Measurements from ENCODE around the gene SLC22A31. TPM values are rescaled to one million over a fixed set of nuclear protein-coding genes. Genes with fewer than 3 reads are reported as not detected.
"Not testable (repeated sequence)": the region's sequence is repeated elsewhere in the genome, so short reads cannot be mapped to it uniquely, and the experiment has no call there.

Gene SLC22A31
- total RNA-seq, 2 donors from 2014 or later = 0.75 TPM; not detected in 1

GRCh38 chr16:89244754-89245153 lies 44.4 kb upstream of the SLC22A31 start:
- H3K4me1 ChIP-seq = peaks cover 0 to 16% of the 10 kb centered on the region in 2 donors
- DNase-seq (ENCODE audit: low spot score) = no peak
- H3K27me3 ChIP-seq = no peaks in the 10 kb centered on the region
- no peaks in the 10 kb centered on the region for H3K36me3 ChIP-seq
- no peak for TF ChIP-seq CTCF (IDR thresholded peaks at IDR 0.05)
- no peak overlapping the region for H3K27ac ChIP-seq
- no peak overlapping the region for H3K4me3 ChIP-seq
- H3K9me3 ChIP-seq = no peaks in the 10 kb centered on the region

- H3K27ac ChIP-seq; H3K27me3 ChIP-seq; H3K9me3 ChIP-seq; DNase-seq (ENCODE audit: low spot score); H3K4me3 ChIP-seq; H3K36me3 ChIP-seq: not testable (repeated sequence)
- H3K4me1 ChIP-seq = peaks cover 0 to 16% of the 10 kb centered on the region in 2 donors
Observed at GRCh38 chr16:89244264-89244663, 43.9 kb upstream of the SLC22A31 start.

GRCh38 chr16:89243664-89244063 lies 43.3 kb upstream of the SLC22A31 start:
- no peak for TF ChIP-seq CTCF (IDR thresholded peaks at IDR 0.05)
- no peak for DNase-seq (ENCODE audit: low spot score)
- peaks cover 0 to 16% of the 10 kb centered on the region in 2 donors for H3K4me1 ChIP-seq
- no peaks in the 10 kb centered on the region for H3K27me3 ChIP-seq
- H3K4me3 ChIP-seq = no peak overlapping the region
- H3K9me3 ChIP-seq = no peaks in the 10 kb centered on the region
- no peaks in the 10 kb centered on the region for H3K36me3 ChIP-seq
- H3K27ac ChIP-seq = no peak overlapping the region

GRCh38 chr16:89242795-89243200 lies 42.5 kb upstream of the SLC22A31 start:
- Histone ChIP-seq H3K27ac (no peak overlapping the region), H3K4me3 (no peak overlapping the region), H3K36me3 (no peaks in the 10 kb centered on the region), H3K27me3 (no peaks in the 10 kb centered on the region), H3K9me3 (no peaks in the 10 kb centered on the region), H3K4me1 (peaks cover 0 to 16% of the 10 kb centered on the region in 2 donors)
- no peak for TF ChIP-seq CTCF (IDR thresholded peaks at IDR 0.05)
- no peak for DNase-seq (ENCODE audit: low spot score)

GRCh38 chr16:89241187-89242007 lies 41.1 kb upstream of the SLC22A31 start:
- Histone ChIP-seq H3K4me3 (peak overlapping the region; percentile 67 to 68), H3K9me3 (no peaks in the 10 kb centered on the region), H3K27me3 (no peaks in the 10 kb centered on the region), H3K27ac (peak overlapping the region; percentile 88 to 95), H3K36me3 (no peaks in the 10 kb centered on the region), H3K4me1 (peaks cover 0 to 7% of the 10 kb centered on the region in 2 donors)
- peak; percentile 82 for DNase-seq (ENCODE audit: low spot score)
- no peak for TF ChIP-seq CTCF (IDR thresholded peaks at IDR 0.05)

- Histone ChIP-seq H3K4me1 (peaks cover 0 to 7% of the 10 kb centered on the region in 2 donors), H3K36me3 (peaks cover 10% of the 10 kb centered on the region), H3K9me3 (no peaks in the 10 kb centered on the region), H3K27ac (no peak overlapping the region), H3K27me3 (no peaks in the 10 kb centered on the region), H3K4me3 (no peak overlapping the region)
- no peak for DNase-seq (ENCODE audit: low spot score)
- TF ChIP-seq CTCF (IDR thresholded peaks at IDR 0.05) = no peak
Observed at GRCh38 chr16:89237733-89238132, 37.4 kb upstream of the SLC22A31 start.

Data from right atrium auricular region (tissue), 2 donors.